Ishikawa (cell line): ENCODE data around the gene TSPEAR.

ENCODE experiments used
- CEBPB ChIP-seq: IDR thresholded peaks from 2 replicates; pipeline ENCODE4 v1.6.1; 2012
- CREB1 ChIP-seq: IDR thresholded peaks from 2 replicates; pipeline ENCODE4 v1.6.1; 2012; ENCODE audit warnings: low read depth
- EP300 ChIP-seq: IDR thresholded peaks from 2 replicates; pipeline ENCODE4 v1.6.1; 2012; ENCODE audit warnings: borderline replicate concordance
- MAX ChIP-seq: IDR thresholded peaks from 2 replicates; pipeline ENCODE4 v1.6.1; 2012
- NFIC ChIP-seq: IDR thresholded peaks from 2 replicates; pipeline ENCODE4 v1.6.1; 2012
- RAD21 ChIP-seq: IDR thresholded peaks from 2 replicates; pipeline ENCODE4 v1.6.1; 2012; ENCODE audit warnings: low read depth
- YY1 ChIP-seq: IDR thresholded peaks from 2 replicates; pipeline ENCODE4 v1.6.1; 2012; ENCODE audit warnings: low read depth
- TF ChIP-seq, protein P1 (sequence below): IDR thresholded peaks from 2 replicates; pipeline ENCODE4 v1.6.1; 2012; ENCODE audit warnings: low read depth, mild to moderate bottlenecking

GRCh38 chr21:44615466-44615865, 95.9 kb downstream of the TSPEAR start:
- TF ChIP-seq YY1 (no peak), NFIC (no peak), MAX (no peak), RAD21 (no peak), EP300 (no peak), CREB1 (no peak), CEBPB (no peak)
- TF ChIP-seq, protein P1, sequence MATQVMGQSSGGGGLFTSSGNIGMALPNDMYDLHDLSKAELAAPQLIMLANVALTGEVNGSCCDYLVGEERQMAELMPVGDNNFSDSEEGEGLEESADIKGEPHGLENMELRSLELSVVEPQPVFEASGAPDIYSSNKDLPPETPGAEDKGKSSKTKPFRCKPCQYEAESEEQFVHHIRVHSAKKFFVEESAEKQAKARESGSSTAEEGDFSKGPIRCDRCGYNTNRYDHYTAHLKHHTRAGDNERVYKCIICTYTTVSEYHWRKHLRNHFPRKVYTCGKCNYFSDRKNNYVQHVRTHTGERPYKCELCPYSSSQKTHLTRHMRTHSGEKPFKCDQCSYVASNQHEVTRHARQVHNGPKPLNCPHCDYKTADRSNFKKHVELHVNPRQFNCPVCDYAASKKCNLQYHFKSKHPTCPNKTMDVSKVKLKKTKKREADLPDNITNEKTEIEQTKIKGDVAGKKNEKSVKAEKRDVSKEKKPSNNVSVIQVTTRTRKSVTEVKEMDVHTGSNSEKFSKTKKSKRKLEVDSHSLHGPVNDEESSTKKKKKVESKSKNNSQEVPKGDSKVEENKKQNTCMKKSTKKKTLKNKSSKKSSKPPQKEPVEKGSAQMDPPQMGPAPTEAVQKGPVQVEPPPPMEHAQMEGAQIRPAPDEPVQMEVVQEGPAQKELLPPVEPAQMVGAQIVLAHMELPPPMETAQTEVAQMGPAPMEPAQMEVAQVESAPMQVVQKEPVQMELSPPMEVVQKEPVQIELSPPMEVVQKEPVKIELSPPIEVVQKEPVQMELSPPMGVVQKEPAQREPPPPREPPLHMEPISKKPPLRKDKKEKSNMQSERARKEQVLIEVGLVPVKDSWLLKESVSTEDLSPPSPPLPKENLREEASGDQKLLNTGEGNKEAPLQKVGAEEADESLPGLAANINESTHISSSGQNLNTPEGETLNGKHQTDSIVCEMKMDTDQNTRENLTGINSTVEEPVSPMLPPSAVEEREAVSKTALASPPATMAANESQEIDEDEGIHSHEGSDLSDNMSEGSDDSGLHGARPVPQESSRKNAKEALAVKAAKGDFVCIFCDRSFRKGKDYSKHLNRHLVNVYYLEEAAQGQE = no peak
